Vagina (tissue), 2 donors: Measurements from ENCODE around the gene RASSF1.

Source experiments
- CTCF ChIP-seq, 3 experiments: fragments of 450-650 bp in 2 of 3; fragments of 200-600 bp in 1 of 3; sonication (generic) in 1 of 3; IDR thresholded peaks; one replicate each; pipeline ENCODE4 v1.5.1; 2017 to 2019; ENCODE audit warnings: antibody characterized with exemption in 3 of 3, mild to moderate bottlenecking in 2 of 3, moderate library complexity in 2 of 3
- POLR2A ChIP-seq, 2 donors: fragments of 450-650 bp; IDR thresholded peaks; one replicate each; pipeline ENCODE4 v1.6.1; 2017; ENCODE audit warnings: antibody characterized with exemption in 2 of 2, mild to moderate bottlenecking in 2 of 2, moderate library complexity in 2 of 2
- POLR2AphosphoS5 ChIP-seq, 2 donors: sonication (generic); formaldehyde crosslinking; IDR thresholded peaks; one replicate each; pipeline ENCODE4 v1.9.0; 2017; ENCODE audit warnings: antibody characterized with exemption in 2 of 2, mild to moderate bottlenecking in 2 of 2, low read depth in 1 of 2; ENCODE audit not compliant: insufficient read depth in 1 of 2

GRCh38 chr3:50357481-50357880 lies 16.8 kb upstream of the RASSF1 start:
- TF ChIP-seq POLR2AphosphoS5 (IDR thresholded peaks at IDR 0.05; ENCODE audit: insufficient read depth in 1 of 2, low read depth in 1 of 2), result no peak
- TF ChIP-seq POLR2A (IDR thresholded peaks at IDR 0.05), result no peak
- no peak for TF ChIP-seq CTCF (IDR thresholded peaks at IDR 0.05)
